SK-N-SH (cell line): ENCODE data around the gene RBP5. TPM values are rescaled to one million over a fixed set of nuclear protein-coding genes. Genes with fewer than 3 reads are reported as not detected.

Experiments
- CTCF ChIA-PET: fragments of 300-600, 350-600 bp; formaldehyde crosslinking; extraction: SDS; loops from one replicate; lab custom pipeline; 2021; lab: Yijun Ruan, JAX
- POLR2A ChIA-PET: fragments of 350-600 bp; sonication (Branson Sonifier 250); formaldehyde crosslinking; extraction: SDS; loops from one replicate; lab custom pipeline; 2020; ENCODE audit warnings: antibody characterized with exemption, inconsistent platforms; lab: Yijun Ruan, JAX
- DNase-seq: peaks from one replicate; pipeline ENCODE4 v3.0.0; 2012
- H2AFZ ChIP-seq: fragments of 200-600 bp; sonication (generic); 2 replicates; pipeline ENCODE4 v1.8.1; 2016; ENCODE audit warnings: antibody characterized with exemption, mild to moderate bottlenecking, low read depth
- H3F3A ChIP-seq: fragments of 200-600 bp; sonication (generic); replicated peaks from 2 replicates; pipeline ENCODE3; 2016; ENCODE audit warnings: antibody characterized with exemption, mild to moderate bottlenecking; ENCODE audit not compliant: insufficient read depth
- H3K27ac ChIP-seq, 2 experiments: fragments of 200-500 bp in 1 of 2; fragments of 200-600 bp in 1 of 2; sonication (Bioruptor generic) in 1 of 2; sonication (generic), shearing (Covaris generic) in 1 of 2; 2 replicates each; pipeline versions ENCODE4 v1.5.1 to v1.6.1; 2014 to 2016; ENCODE audit warnings: low read depth in 2 of 2, inconsistent platforms in 1 of 2, low read length in 1 of 2, mild to moderate bottlenecking in 1 of 2, mixed read lengths in 1 of 2
- H3K27me3 ChIP-seq: fragments of 200-600 bp; sonication (generic), shearing (Covaris generic); 2 replicates; pipeline ENCODE4 v1.6.1; 2016; ENCODE audit warnings: mixed run types; ENCODE audit not compliant: insufficient read depth
- H3K36me3 ChIP-seq, 2 experiments: fragments of 200-500 bp in 1 of 2; fragments of 200-600 bp in 1 of 2; sonication (Bioruptor generic) in 1 of 2; sonication (generic) in 1 of 2; replicated peaks in 1 of 2; 2 replicates each; pipeline versions ENCODE3 to v1.5.1; 2014 to 2016; ENCODE audit warnings: low read length in 1 of 2, mild to moderate bottlenecking in 1 of 2; ENCODE audit not compliant: insufficient read depth in 2 of 2, control insufficient read depth in 1 of 2
- H3K4me1 ChIP-seq, 2 experiments: fragments of 200-500 bp in 1 of 2; fragments of 200-600 bp in 1 of 2; sonication (Bioruptor generic) in 1 of 2; sonication (generic), shearing (Covaris generic) in 1 of 2; 2 replicates each; pipeline versions ENCODE4 v1.5.1 to v1.6.1; 2014 to 2016; ENCODE audit warnings: low read depth in 1 of 2, low read length in 1 of 2, mixed run types in 1 of 2; ENCODE audit not compliant: insufficient read depth in 2 of 2, control insufficient read depth in 1 of 2
- H3K4me2 ChIP-seq: fragments of 200-600 bp; sonication (generic), shearing (Covaris generic); 2 replicates; pipeline ENCODE4 v1.6.1; 2017; ENCODE audit warnings: mixed run types
- H3K4me3 ChIP-seq, 2 experiments: fragments of 200-500 bp in 1 of 2; fragments of 200-600 bp in 1 of 2; sonication (Bioruptor generic) in 1 of 2; sonication (generic), shearing (Covaris generic) in 1 of 2; 2 replicates each; pipeline versions ENCODE4 v1.5.1 to v1.8.1; 2014 to 2016; ENCODE audit warnings: low read depth in 2 of 2, inconsistent platforms in 1 of 2, low read length in 1 of 2, mild to moderate bottlenecking in 1 of 2, mixed read lengths in 1 of 2, moderate library complexity in 1 of 2
- H3K79me2 ChIP-seq: fragments of 200-600 bp; sonication (generic); 2 replicates; pipeline ENCODE4 v1.8.1; 2017; ENCODE audit warnings: mild to moderate bottlenecking; ENCODE audit not compliant: insufficient read depth
- H3K9ac ChIP-seq: fragments of 200-600 bp; sonication (generic); 2 replicates; pipeline ENCODE4 v1.6.1; 2017; ENCODE audit warnings: mixed run types
- H3K9me2 ChIP-seq: fragments of 200-600 bp; sonication (generic); 2 replicates; pipeline ENCODE4 v1.6.1; 2017; ENCODE audit warnings: mixed run types
- H3K9me3 ChIP-seq: fragments of 200-600 bp; sonication (generic); 2 replicates; pipeline ENCODE4 v1.6.1; 2017; ENCODE audit warnings: mixed run types, mild to moderate bottlenecking, moderate library complexity
- H4K20me1 ChIP-seq: fragments of 200-600 bp; sonication (generic); 2 replicates; pipeline ENCODE4 v1.6.1; 2017; ENCODE audit warnings: mild to moderate bottlenecking, mixed run types; ENCODE audit not compliant: insufficient read depth
- CHD2 ChIP-seq: fragments of 150-350 bp; IDR thresholded peaks from 2 replicates; pipeline ENCODE4 v1.6.1; 2018; ENCODE audit warnings: low read length; ENCODE audit not compliant: partially characterized antibody
- EP300 ChIP-seq, 2 experiments: IDR thresholded peaks; 2 replicates each; pipeline versions ENCODE4 v1.4.0 to v1.6.1; 2012; ENCODE audit warnings: borderline replicate concordance in 1 of 2, low read depth in 1 of 2, low read length in 1 of 2
- FOSL2 ChIP-seq: IDR thresholded peaks from 2 replicates; pipeline ENCODE4 v1.4.0; 2012; ENCODE audit warnings: low read depth, mild to moderate bottlenecking, moderate library complexity, borderline replicate concordance
- FOXJ3 ChIP-seq: sonication (generic); formaldehyde crosslinking; IDR thresholded peaks from 2 replicates; pipeline ENCODE4 v1.5.1; 2020; ENCODE audit warnings: mild to moderate bottlenecking, missing genetic modification reagents
- FOXM1 ChIP-seq: IDR thresholded peaks from 2 replicates; pipeline ENCODE4 v1.4.0; 2012; ENCODE audit warnings: low read depth, mild to moderate bottlenecking
- GATA2 ChIP-seq: sonication (generic); formaldehyde crosslinking; IDR thresholded peaks from 2 replicates; pipeline ENCODE4 v1.5.0; 2020; ENCODE audit warnings: mild to moderate bottlenecking, missing genetic modification reagents
- JUND ChIP-seq: IDR thresholded peaks from 2 replicates; pipeline ENCODE4 v1.4.0; 2012
- MAX ChIP-seq: IDR thresholded peaks from 2 replicates; pipeline ENCODE4 v1.4.0; 2012; ENCODE audit warnings: low read depth
- MXI1 ChIP-seq: IDR thresholded peaks from 2 replicates; pipeline ENCODE4 v1.6.1; 2012; ENCODE audit warnings: mild to moderate bottlenecking, low read depth, low read length, improper control_type of control experiment
- NFIC ChIP-seq: IDR thresholded peaks from 2 replicates; pipeline ENCODE4 v1.4.0; 2012; ENCODE audit warnings: borderline replicate concordance
- POLR2AphosphoS5 ChIP-seq: IDR thresholded peaks from 2 replicates; pipeline ENCODE4 v1.6.1; 2012; ENCODE audit warnings: low read depth, low read length
- RAD21 ChIP-seq: IDR thresholded peaks from 2 replicates; pipeline ENCODE4 v1.6.1; 2012; ENCODE audit warnings: mild to moderate bottlenecking, low read length
- RCOR1 ChIP-seq: fragments of 150-350 bp; IDR thresholded peaks from 2 replicates; pipeline ENCODE4 v1.6.1; 2017; ENCODE audit warnings: antibody characterized with exemption, low read length
- SIN3A ChIP-seq: IDR thresholded peaks from 2 replicates; pipeline ENCODE4 v1.6.1; 2012; ENCODE audit warnings: low read depth, mild to moderate bottlenecking, low read length, moderate library complexity, borderline replicate concordance
- TAF1 ChIP-seq: IDR thresholded peaks from 2 replicates; pipeline ENCODE4 v1.6.1; 2012; ENCODE audit warnings: low read depth, mild to moderate bottlenecking, low read length, moderate library complexity, borderline replicate concordance
- TCF12 ChIP-seq: IDR thresholded peaks from 2 replicates; pipeline ENCODE4 v1.4.0; 2012
- TEAD4 ChIP-seq: IDR thresholded peaks from 2 replicates; pipeline ENCODE4 v1.4.0; 2012; ENCODE audit warnings: mild to moderate bottlenecking, borderline replicate concordance; ENCODE audit not compliant: insufficient read depth
- USF1 ChIP-seq: IDR thresholded peaks from 2 replicates; pipeline ENCODE4 v1.4.0; 2012; ENCODE audit warnings: low read depth, borderline replicate concordance
- USF2 ChIP-seq: fragments of 150-350 bp; IDR thresholded peaks from 2 replicates; pipeline ENCODE4 v1.6.1; 2017; ENCODE audit warnings: antibody characterized with exemption, low read length, low read depth, borderline replicate concordance
- YY1 ChIP-seq: IDR thresholded peaks from 2 replicates; pipeline ENCODE4 v1.4.0; 2012; ENCODE audit warnings: low read depth, mild to moderate bottlenecking
- WGBS: methylation state at CpG from one replicate; pipeline ENCODE4 v1.1.6; 2017; ENCODE audit warnings: low lambda C conversion rate; 5-methylcytosine and 5-hydroxymethylcytosine counted together
- polyA plus RNA-seq, 3 experiments: library from polyadenylated mRNA; depleted of rRNA; stranded (reverse); fragments of >200 nt; gene quantifications; 2 replicates each; pipeline ENCODE4 v1.2.3, GENCODE V29; 2012

RBP5 gene
- polyA plus RNA-seq, 1 of the 3 experiments (the other 2 are of a cell fraction), result 0.12 TPM

- 82% methylated on average over 4 of the region's 4 CpGs for WGBS
- ChIA-PET CTCF (interaction anchor here (0.9 to 4.4 kb wide), 15 partner anchors 9 to 187 kb away, joined by 3 to 39 read pairs (median 5); partner anchors contain the start of genes C1R, C1S and LPCAT3), POLR2A (no interaction called here)
- Histone ChIP-seq H4K20me1 (no peaks in the 10 kb centered on the region), H3K4me3 (no peak overlapping the region), H2AFZ (no peak overlapping the region), H3K4me2 (no peak overlapping the region), H3K9me2 (no peaks in the 10 kb centered on the region), H3K79me2 (no peaks in the 10 kb centered on the region), H3K9ac (no peak overlapping the region), H3K36me3 (no peaks in the 10 kb centered on the region), H3K9me3 (no peaks in the 10 kb centered on the region), H3F3A (no peaks in the 10 kb centered on the region), H3K27ac (no peak overlapping the region), H3K27me3 (no peaks in the 10 kb centered on the region; the same call in 1 of the 2 replicates), H3K4me1 (peaks cover 0 to 23% of the 10 kb centered on the region in 2 experiments; a peak in 2 of 4 replicates)
- DNase-seq, result no peak
- no peak for TF ChIP-seq MAX
Observed at GRCh38 chr12:7112041-7112440, 16.6 kb downstream of the RBP5 start.

- peaks cover 0 to 23% of the 10 kb centered on the region in 2 experiments; a peak in 2 of 4 replicates for H3K4me1 ChIP-seq
- 0 out of 2 replicates have a peak, but pooled peaks cover 5% of the 10 kb centered on the region for H3K9me3 ChIP-seq
- TF ChIP-seq TAF1, result no peak
- TF ChIP-seq MXI1, result no peak
- TF ChIP-seq POLR2AphosphoS5, result no peak
- TF ChIP-seq SIN3A, result no peak
- no peak for TF ChIP-seq EP300 (IDR thresholded peaks at IDR 0.05; ENCODE audit: borderline replicate concordance in 1 of 2, low read depth in 1 of 2, low read length in 1 of 2)
- TF ChIP-seq RCOR1, result no peak
- TF ChIP-seq FOXJ3 (CRISPR knock-in tag), result no peak
- no peak for TF ChIP-seq FOXM1
- no peak for TF ChIP-seq GATA2
- TF ChIP-seq USF2, result no peak
- no peak for TF ChIP-seq TEAD4
- TF ChIP-seq YY1, result no peak
- no peak for TF ChIP-seq NFIC
- TF ChIP-seq JUND, result no peak
- TF ChIP-seq RAD21, result no peak
- no peak for TF ChIP-seq USF1
- no peak for TF ChIP-seq CHD2
- TF ChIP-seq TCF12, result no peak
- no peak for TF ChIP-seq FOSL2
- H3K27ac ChIP-seq, result no peak overlapping the region
- H3F3A ChIP-seq, result no peaks in the 10 kb centered on the region
- H3K4me3 ChIP-seq, result no peak overlapping the region
- POLR2A ChIA-PET, result no interaction called here
- no peaks in the 10 kb centered on the region for H3K27me3 ChIP-seq
- 87% methylated on average over 5 of the region's 5 CpGs for WGBS
- H3K9ac ChIP-seq, result no peak overlapping the region
- H3K79me2 ChIP-seq, result no peaks in the 10 kb centered on the region
- no peaks in the 10 kb centered on the region for H3K9me2 ChIP-seq
- H2AFZ ChIP-seq, result no peak overlapping the region
- CTCF ChIA-PET, result interaction anchor here (0.6 to 4.4 kb wide), 10 partner anchors 13 to 938 kb away, joined by 3 to 39 read pairs (median 3); partner anchors contain the start of genes C1R, LPCAT3, PTPN6 and RBP5
- H4K20me1 ChIP-seq, result no peaks in the 10 kb centered on the region
- peaks cover 0 to 4% of the 10 kb centered on the region in 2 experiments for H3K36me3 ChIP-seq
- no peak overlapping the region for H3K4me2 ChIP-seq
- DNase-seq, result no peak
Observed at GRCh38 chr12:7110661-7111060, 18.0 kb downstream of the RBP5 start.
